ENCODE measurements around the gene EML1.

GRCh38 chr14:99768381-99768780 lies 24.8 kb upstream of the EML1 start:
- TF ChIP-seq CTCF (IDR thresholded peaks at IDR 0.05; ENCODE audit: insufficient read depth, low read length) (no peak), GABPA (IDR thresholded peaks at IDR 0.05; ENCODE audit: low read depth) (no peak), POLR2AphosphoS5 (IDR thresholded peaks at IDR 0.05; ENCODE audit: low read depth) (no peak), REST (IDR thresholded peaks at IDR 0.05; ENCODE audit: insufficient replicate concordance, low read depth) (no peak)
